ENCODE results near the gene CLDN16.

The CLDN16 gene

DNA sequence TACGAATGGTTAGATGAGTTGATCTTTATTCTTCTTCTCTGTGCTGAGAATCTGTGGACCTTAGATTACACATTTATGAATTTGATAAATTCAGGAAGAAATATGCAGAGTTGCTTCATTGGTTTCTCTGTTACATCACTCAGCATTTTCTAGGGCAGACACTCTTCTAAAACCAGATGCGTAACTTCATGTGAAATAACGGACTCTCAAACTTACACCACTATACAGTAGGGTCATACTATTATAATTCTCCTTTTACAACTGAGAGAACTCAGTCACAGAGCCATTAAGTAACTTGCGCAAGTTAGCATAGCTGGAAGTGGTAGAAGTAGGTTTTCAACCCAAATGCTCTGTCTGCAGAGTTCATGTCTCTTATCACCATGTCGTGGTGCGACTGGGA, 56.0 kb downstream of the CLDN16 start:
- peak; percentile 72 to 88 for DNase-seq

DNA sequence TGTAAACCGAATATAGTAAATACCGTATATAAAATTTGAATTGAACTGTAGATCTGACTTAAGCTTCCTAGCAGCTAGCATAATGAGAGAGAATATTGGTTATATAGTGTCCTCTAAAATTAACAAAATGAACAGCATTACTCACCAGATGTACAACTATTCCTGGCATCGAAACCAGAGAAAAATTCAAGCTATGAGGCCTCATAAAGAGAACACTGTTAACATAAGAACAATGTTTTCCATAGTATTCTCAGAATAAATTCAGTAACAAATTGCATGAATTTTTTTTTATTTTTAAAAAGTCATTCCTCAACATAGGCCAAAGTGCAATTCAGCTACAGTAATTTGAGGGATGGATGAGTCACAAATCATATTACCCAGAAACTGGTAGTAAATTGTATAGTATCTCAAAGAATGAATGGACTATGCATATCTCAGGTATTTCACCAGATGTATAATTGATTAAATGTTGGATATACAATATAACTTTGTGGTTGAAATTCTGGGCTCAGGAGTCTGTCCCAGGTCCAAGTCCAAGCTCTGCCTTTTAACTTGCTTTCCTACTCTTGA, 56.7 kb downstream of the CLDN16 start:
- no peak for DNase-seq

DNA sequence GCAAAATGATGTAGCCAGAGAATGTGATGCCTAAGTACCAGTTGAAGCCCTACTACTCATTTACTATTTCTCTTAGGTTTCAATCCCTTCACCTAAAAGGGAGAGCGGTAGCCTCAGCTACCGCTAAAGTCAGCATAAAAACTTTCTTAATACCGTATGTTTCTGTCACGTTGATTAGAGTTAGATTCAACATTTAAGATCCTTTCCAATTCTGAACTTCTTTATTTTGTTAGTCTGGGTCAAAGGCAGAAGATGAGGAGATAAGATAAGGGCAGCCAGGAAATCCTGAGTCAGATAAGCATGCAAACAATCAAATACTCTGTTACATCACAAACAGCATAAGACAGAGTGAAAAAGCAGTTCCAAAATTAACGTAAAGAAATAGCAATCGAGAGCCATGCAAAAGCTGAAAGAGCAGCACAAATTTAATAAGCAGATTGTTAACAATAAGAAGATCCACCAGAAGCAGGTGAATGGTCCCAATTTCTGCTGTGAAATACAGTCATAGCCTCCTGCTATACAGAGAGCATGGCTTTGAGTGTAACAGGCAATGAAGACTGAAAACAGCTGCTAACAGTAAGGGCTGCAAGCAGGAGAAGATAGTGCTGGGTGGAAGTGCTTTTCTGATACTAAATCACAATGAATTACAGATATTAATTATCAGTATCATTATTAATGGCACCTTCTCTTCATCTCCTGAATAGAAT, 58.8 kb downstream of the CLDN16 start:
- DNase-seq: no peak

DNA sequence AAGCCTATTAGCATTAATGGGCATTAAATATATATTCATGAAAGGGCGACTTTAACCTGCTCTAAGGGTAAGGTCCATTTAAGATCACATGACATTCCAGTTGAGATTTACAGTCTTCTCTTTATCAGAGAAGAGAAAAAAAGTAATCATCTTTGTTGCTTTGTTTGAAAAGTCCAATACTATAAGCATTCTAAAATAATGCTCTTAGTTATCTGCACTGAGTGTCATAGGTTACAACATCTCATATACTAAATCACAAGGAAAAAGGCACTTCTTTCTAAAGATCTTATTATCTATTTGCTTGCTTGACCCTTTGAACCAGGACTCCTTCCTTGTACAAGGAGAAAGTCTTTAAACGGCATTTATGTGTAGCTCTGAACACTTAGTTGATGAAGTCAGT, 60.3 kb downstream of the CLDN16 start:
- no peak for DNase-seq

DNA sequence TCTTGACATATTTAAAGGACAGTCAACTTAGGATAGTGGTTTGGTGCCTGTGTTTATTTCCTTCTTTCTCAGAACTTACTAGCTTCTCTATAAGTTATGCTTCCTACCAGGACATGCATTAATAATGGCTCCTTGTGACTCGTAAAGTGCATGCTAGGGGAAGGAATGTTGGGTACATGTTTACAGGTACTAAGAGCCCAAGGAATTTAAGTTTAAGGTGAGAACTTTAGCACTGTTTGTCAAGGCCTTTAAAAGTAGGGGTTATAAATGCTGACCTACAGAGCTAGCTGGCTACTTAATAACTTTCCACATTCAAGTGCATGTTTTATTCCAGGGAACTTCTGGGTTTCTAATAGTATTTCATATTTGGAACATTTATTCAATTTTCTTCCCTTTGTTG, 61.8 kb downstream of the CLDN16 start, which contains the start of gene TMEM207:
Gene TMEM207, minus strand, starts transcription at position 101 of the 400 bp plus-strand sequence. Its CDS starts 92 bp downstream, at position 9.
- no peak for DNase-seq

- no peak for DNase-seq
These were observed 67.9 kb downstream of the CLDN16 start for GRCh38 chr3:190455828-190456227.

- no peak for DNase-seq
These were observed 68.8 kb downstream of the CLDN16 start for GRCh38 chr3:190456770-190457169.

- DNase-seq: peak in 1 of 2 experiments; percentile 10
These were observed 70.1 kb downstream of the CLDN16 start for GRCh38 chr3:190458040-190458439.

All from AML-193 (cell line).